Glutamatergic neuron (in vitro differentiated cells): Measurements from ENCODE around the gene MBTD1. TPM values are rescaled to one million over a fixed set of nuclear protein-coding genes. Genes with fewer than 3 reads are reported as not detected.

Experiments
- DNase-seq: peaks from one replicate; pipeline ENCODE4 v3.0.0; 2022
- H3K27ac Mint-ChIP-seq: one replicate; pipeline ENCODE4 v1.8.0; 2020; ENCODE audit warnings: mild to moderate bottlenecking, mixed read lengths, inconsistent platforms; ENCODE audit not compliant: unreplicated experiment
- H3K27me3 Mint-ChIP-seq: one replicate; pipeline ENCODE4 v1.8.0; 2020; ENCODE audit warnings: mild to moderate bottlenecking, moderate library complexity, mixed read lengths, inconsistent platforms; ENCODE audit not compliant: unreplicated experiment
- H3K36me3 Mint-ChIP-seq: one replicate; pipeline ENCODE4 v1.8.0; 2020; ENCODE audit warnings: mild to moderate bottlenecking, mixed read lengths, inconsistent platforms; ENCODE audit not compliant: unreplicated experiment
- H3K4me1 Mint-ChIP-seq: one replicate; pipeline ENCODE4 v1.8.0; 2020; ENCODE audit warnings: mild to moderate bottlenecking, low read depth, mixed read lengths, inconsistent platforms; ENCODE audit not compliant: unreplicated experiment
- H3K4me3 Mint-ChIP-seq: one replicate; pipeline ENCODE4 v1.8.0; 2020; ENCODE audit warnings: mild to moderate bottlenecking, mixed read lengths, inconsistent platforms; ENCODE audit not compliant: unreplicated experiment
- H3K9me3 Mint-ChIP-seq: one replicate; pipeline ENCODE4 v1.8.0; 2020; ENCODE audit warnings: mild to moderate bottlenecking, moderate library complexity, mixed read lengths, inconsistent platforms; ENCODE audit not compliant: unreplicated experiment
- CTCF ChIP-seq: fragments of 200-600 bp; sonication (generic); IDR thresholded peaks from one replicate; pipeline ENCODE4 v1.5.0; 2021; ENCODE audit not compliant: partially characterized antibody, unreplicated experiment
- total RNA-seq: library from RNA; stranded (reverse); fragmentation: NEBNext Ultra II Directional; extraction: Animal tissue kit (Norgen Biotek cat#: 25700); gene quantifications from one replicate; pipeline ENCODE4 v1.2.1, GENCODE V29; 2021; ENCODE audit not compliant: unreplicated experiment

Gene MBTD1
- total RNA-seq, 1 donor from 2014 or later: 32.3 TPM

GRCh38 chr17:51153210-51154072 is 106.4 kb downstream of the MBTD1 start, which contains the start of gene NME1:
Gene NME1, plus strand, starts transcription at chr17:51153559. Its CDS starts 2,096 bp downstream, at chr17:51155655.
- Mint-ChIP-seq H3K4me3 (no peak within 1 kb of the TSS), H3K27ac (no peak within 1 kb of the TSS), H3K27me3 (no peaks in the 10 kb centered on the region), H3K4me1 (no peaks in the 10 kb centered on the region), H3K36me3 (no peaks in the 10 kb centered on the region), H3K9me3 (peaks cover 3% of the 10 kb centered on the region)
- peak; percentile 12 for TF ChIP-seq CTCF
- DNase-seq: peak; percentile 95

- Mint-ChIP-seq H3K27me3 (no peaks in the 10 kb centered on the region), H3K27ac (no peak overlapping the region), H3K4me1 (no peaks in the 10 kb centered on the region), H3K36me3 (no peaks in the 10 kb centered on the region), H3K9me3 (peaks cover 3% of the 10 kb centered on the region), H3K4me3 (no peak overlapping the region)
- TF ChIP-seq CTCF: no peak
- DNase-seq: no peak
Observed at GRCh38 chr17:51152766-51153209, 107.1 kb downstream of the MBTD1 start.

- H3K4me1 Mint-ChIP-seq: no peaks in the 10 kb centered on the region
- TF ChIP-seq CTCF: no peak
- H3K27me3 Mint-ChIP-seq: no peaks in the 10 kb centered on the region
- no peaks in the 10 kb centered on the region for H3K36me3 Mint-ChIP-seq
- no peak for DNase-seq
- no peak overlapping the region for H3K4me3 Mint-ChIP-seq
- H3K27ac Mint-ChIP-seq: no peak overlapping the region
- H3K9me3 Mint-ChIP-seq: peaks cover 4% of the 10 kb centered on the region
Observed at GRCh38 chr17:51150932-51151331, 108.9 kb downstream of the MBTD1 start.

GRCh38 chr17:51149163-51149562 is 110.7 kb downstream of the MBTD1 start:
- H3K36me3 Mint-ChIP-seq: no peaks in the 10 kb centered on the region
- no peak for TF ChIP-seq CTCF
- H3K27ac Mint-ChIP-seq: no peak overlapping the region
- peaks cover 6% of the 10 kb centered on the region for H3K4me1 Mint-ChIP-seq
- H3K27me3 Mint-ChIP-seq: no peaks in the 10 kb centered on the region
- peaks cover 4% of the 10 kb centered on the region for H3K9me3 Mint-ChIP-seq
- no peak for DNase-seq
- no peak overlapping the region for H3K4me3 Mint-ChIP-seq

GRCh38 chr17:51147650-51148049 is 112.2 kb downstream of the MBTD1 start:
- no peak for TF ChIP-seq CTCF
- DNase-seq: no peak
- Mint-ChIP-seq H3K27ac (no peak overlapping the region), H3K36me3 (no peaks in the 10 kb centered on the region), H3K4me3 (no peak overlapping the region), H3K27me3 (no peaks in the 10 kb centered on the region), H3K4me1 (peaks cover 6% of the 10 kb centered on the region), H3K9me3 (peaks cover 4% of the 10 kb centered on the region)
